Neural cell (in vitro differentiated cells): ENCODE measurements around the gene PIGA. TPM values are rescaled to one million over a fixed set of nuclear protein-coding genes. Genes with fewer than 3 reads are reported as not detected.
"Not testable (repeated sequence)": the region's sequence is repeated elsewhere in the genome, so short reads cannot be mapped to it uniquely, and the experiment has no call there.

Experiments used
- H2AFZ ChIP-seq: fragments of 200-600, 300-800 bp; sonication (generic), shearing (Covaris generic); 2 replicates; pipeline ENCODE4 v1.6.0; 2014; ENCODE audit warnings: low read depth, mild to moderate bottlenecking, antibody characterized with exemption, low read length, moderate library complexity
- H3F3A ChIP-seq: fragments of 200-600 bp; shearing (Covaris generic); 2 replicates; pipeline ENCODE4 v1.6.1; 2016; ENCODE audit warnings: mild to moderate bottlenecking, moderate library complexity, mixed read lengths, antibody characterized with exemption, low read length; ENCODE audit not compliant: insufficient read depth, poor library complexity, severe bottlenecking
- H3K27ac ChIP-seq: fragments of 200-600, 300-800 bp; sonication (generic), shearing (Covaris generic); 2 replicates; pipeline ENCODE4 v1.5.1; 2014; ENCODE audit warnings: mild to moderate bottlenecking, low read length, moderate library complexity
- H3K27me3 ChIP-seq: fragments of 300-800, 200-600 bp; sonication (generic), shearing (Covaris generic); 2 replicates; pipeline ENCODE4 v1.6.0; 2014; ENCODE audit warnings: mild to moderate bottlenecking, low read depth, low read length, moderate library complexity; ENCODE audit not compliant: insufficient read depth
- H3K36me3 ChIP-seq: fragments of 300-800, 200-600 bp; sonication (generic), shearing (Covaris generic); 2 replicates; pipeline ENCODE4 v1.5.1; 2014; ENCODE audit warnings: mild to moderate bottlenecking, antibody characterized with exemption, low read length, moderate library complexity; ENCODE audit not compliant: insufficient read depth
- H3K4me2 ChIP-seq: fragments of 300-800, 200-600 bp; sonication (generic), shearing (Covaris generic); 2 replicates; pipeline ENCODE4 v1.6.0; 2014; ENCODE audit warnings: mild to moderate bottlenecking, low read length
- H3K4me3 ChIP-seq: fragments of 300-800, 200-600 bp; sonication (generic), shearing (Covaris generic); 2 replicates; pipeline ENCODE4 v1.5.1; 2014; ENCODE audit warnings: mild to moderate bottlenecking, low read length, moderate library complexity
- H3K79me2 ChIP-seq: fragments of 200-600 bp; shearing (Covaris generic); replicated peaks from 2 replicates; pipeline ENCODE4 v1.6.0; 2014; ENCODE audit warnings: mild to moderate bottlenecking, low read length, moderate library complexity; ENCODE audit not compliant: insufficient read depth
- H3K9ac ChIP-seq: fragments of 300-800, 200-600 bp; sonication (generic), shearing (Covaris generic); 2 replicates; pipeline ENCODE4 v1.6.1; 2016; ENCODE audit warnings: mild to moderate bottlenecking, low read length, mixed read lengths
- H3K9me2 ChIP-seq: fragments of 200-600 bp; shearing (Covaris generic); 2 replicates; pipeline ENCODE4 v1.6.1; 2016; ENCODE audit warnings: mild to moderate bottlenecking, low read length, mixed read lengths; ENCODE audit not compliant: insufficient read depth
- H3K9me3 ChIP-seq: fragments of 200-600, 300-800 bp; sonication (generic), shearing (Covaris generic); 2 replicates; pipeline ENCODE4 v1.6.1; 2016; ENCODE audit warnings: mild to moderate bottlenecking, mixed run types, low read length, moderate library complexity, mixed read lengths
- H4K20me1 ChIP-seq: fragments of 200-600 bp; shearing (Covaris generic); 2 replicates; pipeline ENCODE4 v1.6.1; 2016; ENCODE audit warnings: mild to moderate bottlenecking, mixed run types; ENCODE audit not compliant: insufficient read depth
- CTCF ChIP-seq: fragments of 450-650 bp; IDR thresholded peaks from 2 replicates; pipeline ENCODE4 v1.5.1; 2014; ENCODE audit warnings: antibody characterized with exemption, mild to moderate bottlenecking, moderate library complexity; ENCODE audit not compliant: poor library complexity, severe bottlenecking
- EP300 ChIP-seq: fragments of 450-650 bp; conservative IDR thresholded peaks from 2 replicates; pipeline ENCODE4 v1.6.1; 2014; ENCODE audit warnings: antibody characterized with exemption, mild to moderate bottlenecking, moderate library complexity; ENCODE audit not compliant: poor library complexity, severe bottlenecking
- EZH2 ChIP-seq: fragments of 200-600, 300-800 bp; shearing (Covaris generic), sonication (generic); IDR thresholded peaks from 2 replicates; pipeline ENCODE4 v1.6.1; 2014; ENCODE audit warnings: antibody characterized with exemption, low read length, borderline replicate concordance, mild to moderate bottlenecking; ENCODE audit not compliant: insufficient read depth, poor library complexity, severe bottlenecking
- MXI1 ChIP-seq: fragments of 450-650 bp; conservative IDR thresholded peaks from 2 replicates; pipeline ENCODE4 v1.6.1; 2014; ENCODE audit warnings: antibody characterized with exemption, mild to moderate bottlenecking; ENCODE audit not compliant: poor library complexity, severe bottlenecking
- POLR2AphosphoS5 ChIP-seq: IDR thresholded peaks from 2 replicates; pipeline ENCODE4 v1.6.1; 2012
- RAD21 ChIP-seq: fragments of 450-650 bp; conservative IDR thresholded peaks from 2 replicates; pipeline ENCODE4 v1.6.1; 2014; ENCODE audit warnings: antibody characterized with exemption, mild to moderate bottlenecking, moderate library complexity
- REST ChIP-seq: IDR thresholded peaks from 2 replicates; pipeline ENCODE4 v1.6.1; 2012; ENCODE audit warnings: borderline replicate concordance
- SMC3 ChIP-seq: fragments of 450-650 bp; conservative IDR thresholded peaks from 2 replicates; pipeline ENCODE4 v1.6.1; 2014; ENCODE audit warnings: antibody characterized with exemption, mild to moderate bottlenecking, moderate library complexity; ENCODE audit not compliant: poor library complexity
- TAF1 ChIP-seq: IDR thresholded peaks from 2 replicates; pipeline ENCODE4 v1.6.1; 2012; ENCODE audit warnings: low read depth
- polyA plus RNA-seq: library from polyadenylated mRNA; depleted of rRNA; stranded (reverse); fragments of >200 nt; gene quantifications from 2 replicates; pipeline ENCODE4 v1.2.3, GENCODE V29; 2014

PIGA gene
- polyA plus RNA-seq, 1 donor from 2014 or later, result 17.5 TPM

GRCh38 chrX:15277604-15278003 is 57.7 kb downstream of the PIGA start:
- TF ChIP-seq POLR2AphosphoS5 (no peak), EZH2 (no peak), EP300 (no peak), REST (no peak), TAF1 (no peak), RAD21 (no peak), MXI1 (no peak), CTCF (no peak), SMC3 (no peak)
- no peaks in the 10 kb centered on the region for H3K27me3 ChIP-seq
- no peak overlapping the region for H3K4me2 ChIP-seq
- H3K4me3 ChIP-seq, result no peak overlapping the region
- H2AFZ ChIP-seq, result no peak overlapping the region
- H3K9ac ChIP-seq, result no peak overlapping the region
- H3K79me2 ChIP-seq, result no peaks in the 10 kb centered on the region
- H3K27ac ChIP-seq, result no peak overlapping the region
- no peaks in the 10 kb centered on the region for H3K9me2 ChIP-seq
- H4K20me1 ChIP-seq, result no peaks in the 10 kb centered on the region
- H3F3A ChIP-seq, result no peaks in the 10 kb centered on the region
- no peaks in the 10 kb centered on the region for H3K9me3 ChIP-seq
- H3K36me3 ChIP-seq, result no peaks in the 10 kb centered on the region

- Histone ChIP-seq H3F3A (no peaks in the 10 kb centered on the region), H3K27me3 (no peaks in the 10 kb centered on the region)
Observed at GRCh38 chrX:15274946-15275345, 60.4 kb downstream of the PIGA start.

GRCh38 chrX:15273275-15273674 is 62.0 kb downstream of the PIGA start:
- H2AFZ ChIP-seq, H3K27me3 ChIP-seq, H3K4me2 ChIP-seq, H3K79me2 ChIP-seq, H3K9me3 ChIP-seq, H3F3A ChIP-seq, H3K27ac ChIP-seq, H4K20me1 ChIP-seq, H3K9ac ChIP-seq, H3K4me3 ChIP-seq, H3K36me3 ChIP-seq, H3K9me2 ChIP-seq: not testable (repeated sequence)

More at GRCh38 chrX:15274946-15275345, 60.4 kb downstream of the PIGA start:
- Histone ChIP-seq H3K4me3 (no peak overlapping the region), H3K9me2 (no peaks in the 10 kb centered on the region), H3K9me3 (no peaks in the 10 kb centered on the region), H3K4me2 (no peak overlapping the region), H3K27ac (no peak overlapping the region), H2AFZ (no peak overlapping the region), H3K36me3 (no peaks in the 10 kb centered on the region), H3K79me2 (no peaks in the 10 kb centered on the region), H3K9ac (no peak overlapping the region), H4K20me1 (no peaks in the 10 kb centered on the region)
- no peak for TF ChIP-seq EP300
